ENCODE results near the gene REEP1.

- TF ChIP-seq CTCF (conservative IDR thresholded peaks at IDR 0.05; ENCODE audit: low read length) (no peak), EZH2phosphoT487 (IDR thresholded peaks at IDR 0.05; ENCODE audit: borderline replicate concordance, low read depth, low read length) (no peak)
Measured at GRCh38 chr2:86309966-86310365, 27.5 kb downstream of the REEP1 start.
